Hepatocyte (in vitro differentiated cells): ENCODE results near the gene SYT7. TPM values are rescaled to one million over a fixed set of nuclear protein-coding genes. Genes with fewer than 3 reads are reported as not detected.

Source experiments
- DNase-seq: peaks from one replicate; pipeline ENCODE4 v3.0.0-alpha.2; 2016; ENCODE audit warnings: low spot score
- H2AFZ ChIP-seq: fragments of 200-600 bp; sonication (generic); 2 replicates; pipeline ENCODE4 v1.6.0; 2016; ENCODE audit warnings: antibody characterized with exemption, mild to moderate bottlenecking
- H3K27ac ChIP-seq: fragments of 200-600 bp; sonication (generic); 2 replicates; pipeline ENCODE4 v1.5.1; 2016; ENCODE audit warnings: mild to moderate bottlenecking
- H3K27me3 ChIP-seq: fragments of 200-600 bp; sonication (generic); 2 replicates; pipeline ENCODE4 v1.6.1; 2016
- H3K36me3 ChIP-seq: fragments of 200-600 bp; sonication (generic); replicated peaks from 2 replicates; pipeline ENCODE4 v1.5.1; 2016; ENCODE audit warnings: low read depth; ENCODE audit not compliant: insufficient read depth
- H3K4me1 ChIP-seq: fragments of 200-600 bp; sonication (generic); 2 replicates; pipeline ENCODE4 v1.5.1; 2016; ENCODE audit warnings: mild to moderate bottlenecking, moderate library complexity; ENCODE audit not compliant: insufficient read depth
- H3K4me2 ChIP-seq: fragments of 200-600 bp; sonication (generic); 2 replicates; pipeline ENCODE4 v1.6.0; 2016
- H3K4me3 ChIP-seq: fragments of 200-600 bp; sonication (generic); 2 replicates; pipeline ENCODE4 v1.5.1; 2016; ENCODE audit warnings: mild to moderate bottlenecking
- H3K79me2 ChIP-seq: fragments of 200-600 bp; sonication (generic); 2 replicates; pipeline ENCODE4 v1.6.0; 2017; ENCODE audit warnings: mild to moderate bottlenecking
- H3K9me2 ChIP-seq: fragments of 200-600 bp; sonication (generic); replicated peaks from 2 replicates; pipeline ENCODE4 v1.6.0; 2017; ENCODE audit warnings: mild to moderate bottlenecking; ENCODE audit not compliant: insufficient read depth
- H3K9me3 ChIP-seq: fragments of 200-600 bp; sonication (generic); 2 replicates; pipeline ENCODE4 v1.5.1; 2016; ENCODE audit warnings: low read depth, mild to moderate bottlenecking
- H4K20me1 ChIP-seq: fragments of 200-600 bp; sonication (generic); 2 replicates; pipeline ENCODE4 v1.6.0; 2016; ENCODE audit warnings: mild to moderate bottlenecking; ENCODE audit not compliant: insufficient read depth, poor library complexity, severe bottlenecking
- CTCF ChIP-seq: fragments of 200-600 bp; sonication (generic); IDR thresholded peaks from 2 replicates; pipeline ENCODE4 v1.5.1; 2016; ENCODE audit warnings: antibody characterized with exemption, mild to moderate bottlenecking; ENCODE audit not compliant: poor library complexity
- EZH2 ChIP-seq: fragments of 200-600 bp; sonication (generic); IDR thresholded peaks from 2 replicates; pipeline ENCODE4 v1.6.1; 2016; ENCODE audit warnings: antibody characterized with exemption, mild to moderate bottlenecking, borderline replicate concordance
- EZH2phosphoT487 ChIP-seq: fragments of 200-600 bp; sonication (generic); IDR thresholded peaks from one replicate; pipeline ENCODE4 v1.6.1; 2018; ENCODE audit warnings: antibody characterized with exemption, mild to moderate bottlenecking, low read depth, moderate library complexity; ENCODE audit not compliant: unreplicated experiment, severe bottlenecking
- WGBS: methylation state at CpG from one replicate; pipeline ENCODE4 v1.1.6; 2016; ENCODE audit warnings: low lambda C conversion rate; ENCODE audit errors: missing lambda C conversion rate; 5-methylcytosine and 5-hydroxymethylcytosine counted together
- polyA plus RNA-seq: library from polyadenylated mRNA; unstranded; fragments of >200 nt; fragmentation: Nextera tagmentation; extraction: Ambion mirVana; gene quantifications from 2 replicates; pipeline ENCODE4 v1.2.1, GENCODE V29; 2016
- total RNA-seq: library from RNA; depleted of rRNA; stranded (reverse); fragments of >200 nt; gene quantifications from 2 replicates; pipeline ENCODE4 v1.2.3, GENCODE V29; 2014

The SYT7 gene
- total and polyA plus RNA-seq, 2 experiments from 2014 or later: 11.3 to 15.5 TPM

- Histone ChIP-seq H3K9me3 (no peaks in the 10 kb centered on the region), H4K20me1 (no peaks in the 10 kb centered on the region), H3K79me2 (no peaks in the 10 kb centered on the region), H3K36me3 (no peaks in the 10 kb centered on the region), H3K27me3 (peaks cover 10% of the 10 kb centered on the region), H2AFZ (no peak overlapping the region), H3K4me1 (no peaks in the 10 kb centered on the region), H3K9me2 (no peaks in the 10 kb centered on the region), H3K27ac (no peak overlapping the region), H3K4me2 (no peak overlapping the region), H3K4me3 (no peak overlapping the region)
- 88% methylated on average over 1 of the region's 1 CpG for WGBS
- TF ChIP-seq CTCF: no peak
- no peak for TF ChIP-seq EZH2
- TF ChIP-seq EZH2phosphoT487: no peak
- DNase-seq: no peak
Measured at GRCh38 chr11:61502522-61502921, 78.4 kb downstream of the SYT7 start.

GRCh38 chr11:61499816-61500491 is 80.9 kb downstream of the SYT7 start:
- DNase-seq: no peak
- no peaks in the 10 kb centered on the region for H3K9me3 ChIP-seq
- no peaks in the 10 kb centered on the region for H3K36me3 ChIP-seq
- H3K27me3 ChIP-seq: no peaks in the 10 kb centered on the region
- no peaks in the 10 kb centered on the region for H4K20me1 ChIP-seq
- H3K9me2 ChIP-seq: no peaks in the 10 kb centered on the region
- no peak overlapping the region for H2AFZ ChIP-seq
- no peak overlapping the region for H3K4me2 ChIP-seq
- no peaks in the 10 kb centered on the region for H3K79me2 ChIP-seq
- H3K4me1 ChIP-seq: no peaks in the 10 kb centered on the region
- TF ChIP-seq EZH2: no peak
- TF ChIP-seq CTCF: no peak
- TF ChIP-seq EZH2phosphoT487: no peak
- WGBS: 57% methylated on average over 12 of the region's 12 CpGs
- no peak overlapping the region for H3K4me3 ChIP-seq
- no peak overlapping the region for H3K27ac ChIP-seq

GRCh38 chr11:61498767-61499341 is 82.0 kb downstream of the SYT7 start:
- no peak for TF ChIP-seq CTCF
- TF ChIP-seq EZH2phosphoT487: no peak
- no peak for TF ChIP-seq EZH2
- DNase-seq: no peak
- H3K79me2 ChIP-seq: no peaks in the 10 kb centered on the region
- H3K27ac ChIP-seq: no peak overlapping the region
- no peaks in the 10 kb centered on the region for H3K36me3 ChIP-seq
- H3K4me1 ChIP-seq: no peaks in the 10 kb centered on the region
- H2AFZ ChIP-seq: no peak overlapping the region
- H3K9me3 ChIP-seq: no peaks in the 10 kb centered on the region
- H4K20me1 ChIP-seq: no peaks in the 10 kb centered on the region
- no peaks in the 10 kb centered on the region for H3K9me2 ChIP-seq
- no peaks in the 10 kb centered on the region for H3K27me3 ChIP-seq
- H3K4me2 ChIP-seq: no peak overlapping the region
- WGBS: 84% methylated on average over 15 of the region's 15 CpGs
- H3K4me3 ChIP-seq: no peak overlapping the region
